K562 (cell line): ENCODE results near the gene SNX3. TPM values are rescaled to one million over a fixed set of nuclear protein-coding genes. Genes with fewer than 3 reads are reported as not detected.

Source experiments
- ATAC-seq: fragments of 200-7000 bp; cut with Tn5 transposase; 3 replicates; pipeline ENCODE4 v1.9.1; 2020; ENCODE audit warnings: moderate library complexity
- BruUV-seq: library from RNA; stranded (reverse); fragments of 400-500 nt; replicated peaks from 2 replicates; lab custom pipeline; 2021; lab: Mats Ljungman, UMichigan
- CTCF ChIA-PET: fragments of 300-600 bp; formaldehyde crosslinking; extraction: SDS; loops from one replicate; lab custom pipeline; 2021; ENCODE audit warnings: low intra/inter-chr PET ratio; lab: Yijun Ruan, JAX
- POLR2A ChIA-PET: fragments of 300-600, 350-650 bp; sonication (Branson Sonifier 250); formaldehyde crosslinking; extraction: SDS; loops from one replicate; lab custom pipeline; 2021; ENCODE audit warnings: antibody characterized with exemption, inconsistent platforms; lab: Yijun Ruan, JAX
- DNase-seq, 4 experiments: peaks; one replicate each; pipeline versions ENCODE4 v3.0.0 to v3.0.0-alpha.2; 2011 to 2018; ENCODE audit warnings: low spot score in 3 of 4, mixed read lengths in 3 of 4; ENCODE audit errors: extremely low read depth in 1 of 4
- FAIRE-seq: peaks from 2 replicates; lab custom pipeline; 2011; peaks lifted over from hg19 to GRCh38; lab: Jason Lieb, UNC
- H2AFZ ChIP-seq: 2 replicates; pipeline ENCODE4 v1.6.0; 2011; ENCODE audit warnings: low read depth, low read length, control low read depth, inconsistent platforms
- H3K27ac ChIP-seq: fragments of 200-600 bp; 3 replicates; pipeline ENCODE4 v1.8.0; 2011; ENCODE audit warnings: low read depth, mild to moderate bottlenecking, control low read depth, inconsistent platforms, low read length, moderate library complexity, mixed read lengths; ENCODE audit errors: extremely low read depth
- H3K27me3 ChIP-seq, 2 experiments: fragments of 300-600 bp in 1 of 2; 2 replicates in 1 of 2; 3 replicates in 1 of 2; pipeline versions ENCODE4 v1.6.0 to v1.8.0; 2011; ENCODE audit warnings: inconsistent platforms in 2 of 2, low read length in 2 of 2, mild to moderate bottlenecking in 1 of 2, mixed read lengths in 1 of 2, moderate library complexity in 1 of 2; ENCODE audit not compliant: control insufficient read depth in 2 of 2, insufficient read depth in 2 of 2
- H3K36me3 ChIP-seq: fragments of 300-600 bp; 3 replicates; pipeline ENCODE4 v1.8.0; 2011; ENCODE audit warnings: mild to moderate bottlenecking, low read length, inconsistent platforms; ENCODE audit not compliant: control insufficient read depth, insufficient read depth
- H3K4me1 ChIP-seq, 2 experiments: fragments of 200-600 bp in 1 of 2; replicated peaks in 1 of 2; 2 replicates in 1 of 2; 3 replicates in 1 of 2; pipeline versions ENCODE4 v1.5.1 to v1.8.0; 2011; ENCODE audit warnings: inconsistent platforms in 2 of 2, low read length in 2 of 2, mild to moderate bottlenecking in 1 of 2, mixed read lengths in 1 of 2, moderate library complexity in 1 of 2; ENCODE audit not compliant: control insufficient read depth in 2 of 2, insufficient read depth in 2 of 2
- H3K4me2 ChIP-seq: 2 replicates; pipeline ENCODE4 v1.6.1; 2011; ENCODE audit warnings: low read length, control low read depth, inconsistent platforms, mixed read lengths; ENCODE audit not compliant: insufficient read depth
- H3K4me3 ChIP-seq: fragments of 200-600 bp; sonication (generic), shearing (Covaris generic); 2 replicates; pipeline ENCODE4 v1.5.1; 2016; ENCODE audit warnings: control low read depth, inconsistent platforms
- H3K79me2 ChIP-seq: fragments of 200-600 bp; 3 replicates; pipeline ENCODE4 v1.8.0; 2011; ENCODE audit warnings: low read length, inconsistent platforms; ENCODE audit not compliant: control insufficient read depth, insufficient read depth
- H3K9ac ChIP-seq, 2 experiments: 2 replicates each; pipeline versions ENCODE4 v1.6.0 to v1.6.1; 2011; ENCODE audit warnings: low read depth in 2 of 2, low read length in 2 of 2, control low read depth in 1 of 2, inconsistent platforms in 1 of 2, mild to moderate bottlenecking in 1 of 2, mixed read lengths in 1 of 2; ENCODE audit not compliant: insufficient read depth in 1 of 2
- H3K9me1 ChIP-seq: one replicate; pipeline ENCODE4 v1.6.0; 2011; ENCODE audit warnings: inconsistent platforms, mild to moderate bottlenecking, low read length, moderate library complexity; ENCODE audit not compliant: control insufficient read depth, insufficient read depth
- H3K9me3 ChIP-seq: replicated peaks from 2 replicates; pipeline ENCODE4 v1.5.1; 2011; ENCODE audit warnings: low read depth, low read length, inconsistent platforms; ENCODE audit not compliant: control insufficient read depth, insufficient read depth
- H4K20me1 ChIP-seq: replicated peaks from 2 replicates; pipeline ENCODE4 v1.6.1; 2011; ENCODE audit warnings: low read length, inconsistent platforms, mixed read lengths; ENCODE audit not compliant: control insufficient read depth, insufficient read depth
- ATF1 ChIP-seq, 2 experiments: fragments of 450-650 bp in 1 of 2; IDR thresholded peaks; 2 replicates each; pipeline ENCODE4 v1.6.1; 2016; ENCODE audit warnings: missing compliant biosample characterization in 1 of 2, missing genetic modification characterization in 1 of 2
- DACH1 ChIP-seq: fragments of 450-650 bp; IDR thresholded peaks from 2 replicates; pipeline ENCODE4 v1.6.1; 2018; ENCODE audit not compliant: partially characterized antibody
- NFE2 ChIP-seq: IDR thresholded peaks from 2 replicates; pipeline ENCODE4 v1.6.1; 2014; ENCODE audit warnings: antibody characterized with exemption, low read depth
- POLR2G ChIP-seq: fragments of 200-400 bp; formaldehyde crosslinking; IDR thresholded peaks from 2 replicates; pipeline ENCODE4 v1.6.1; 2017; ENCODE audit warnings: low read depth, mild to moderate bottlenecking, antibody characterized with exemption, low read length, moderate library complexity
- RHOXF2B ChIP-seq: fragments of 250-450 bp; sonication (Bioruptor Pico); conservative IDR thresholded peaks from 2 replicates; pipeline ENCODE4 v1.5.1; 2021
- SETDB1 ChIP-seq: IDR thresholded peaks from one replicate; pipeline ENCODE4 v1.6.1; 2012; ENCODE audit warnings: low read length, control low read depth, inconsistent platforms
- SMARCE1 ChIP-seq: fragments of 450-650 bp; IDR thresholded peaks from 2 replicates; pipeline ENCODE4 v1.7.1; 2016; ENCODE audit warnings: mild to moderate bottlenecking
- TCF7 ChIP-seq: sonication (generic); IDR thresholded peaks from 2 replicates; pipeline ENCODE4 v1.6.1; 2016; ENCODE audit warnings: antibody characterized with exemption, borderline replicate concordance
- ZBTB12 ChIP-seq: fragments of 250-450 bp; sonication (Bioruptor Pico); IDR thresholded peaks from 2 replicates; pipeline ENCODE4 v1.4.0; 2020
- WGBS: fragments of 100-300 bp; shearing (Covaris generic); methylation state at CpG from one replicate; pipeline ENCODE4 v1.1.6; 2016; ENCODE audit warnings: low coverage, mixed read lengths; ENCODE audit not compliant: insufficient coverage; ENCODE audit errors: missing lambda C conversion rate; 5-methylcytosine and 5-hydroxymethylcytosine counted together
- in situ Hi-C: fragments of 300-500 bp; cut with MboI; formaldehyde crosslinking; loops from 4 replicates; pipeline ENCODE4 v1.15.0; 2018; ENCODE audit warnings: inconsistent platforms, mixed read lengths
- intact Hi-C: fragments of 100-400 bp; cut with micrococcal nuclease; formaldehyde crosslinking; loops from 2 replicates; pipeline ENCODE4 v1.14.2; 2022
- polyA plus RNA-seq, 8 experiments: library from polyadenylated mRNA; depleted of rRNA in 4 of 8; stranded (reverse) in 5 of 8; unstranded in 3 of 8; fragments of >200 nt; fragmentation: Nextera tagmentation in 2 of 8; fragmentation: Illumina TruSeq in 1 of 8; extraction: Ambion mirVana in 2 of 8; extraction: Trizol in 1 of 8; gene quantifications; 2 replicates each; pipeline versions ENCODE4 v1.2.1 to v1.2.3, GENCODE V29; 2011 to 2014; ENCODE audit warnings: inconsistent platforms in 1 of 8, missing spikeins in 1 of 8
- total RNA-seq, 7 experiments: library from RNA; depleted of rRNA in 6 of 7; stranded (reverse); fragments of >200 nt in 6 of 7; fragmentation: Illumina TruSeq in 2 of 7; extraction: Trizol in 2 of 7; gene quantifications; 2 replicates each; pipeline versions ENCODE4 v1.2.1 to v1.2.3, GENCODE V29; 2011 to 2021; ENCODE audit warnings: low replicate concordance in 1 of 7
- TF ChIP-seq, protein P1 (sequence below): IDR thresholded peaks from 2 replicates; pipeline ENCODE4 v1.6.1; 2011; ENCODE audit not compliant: insufficient read length; ENCODE audit errors: extremely low read depth

SNX3 gene
- total and polyA plus RNA-seq, 9 of the 15 experiments (the other 6 are each of a cell fraction or from before 2014, with no cell fraction given), result 48.9 to 410 (median 159) TPM

- H3K79me2 ChIP-seq, result no peaks in the 10 kb centered on the region
- no peak for DNase-seq
- 28% methylated on average over 17 of the region's 21 CpGs for WGBS
- H3K9me3 ChIP-seq, result no peaks in the 10 kb centered on the region
- CTCF ChIA-PET, result no interaction called here
- POLR2A ChIA-PET, result interaction anchor here (0.8 kb wide), 1 partner anchor 23 kb away, joined by 3 read pairs; no protein-coding TSS in a partner anchor
- no peaks in the 10 kb centered on the region for H4K20me1 ChIP-seq
- H3K4me2 ChIP-seq, result no peak overlapping the region
- no peak for FAIRE-seq
- no peaks in the 10 kb centered on the region for H3K36me3 ChIP-seq
- H3K4me3 ChIP-seq, result no peak overlapping the region
- no peak overlapping the region for H3K27ac ChIP-seq
- in situ Hi-C loops, result no loop called here
- ATAC-seq, result no peak
- intact Hi-C loops, result no loop called here
- no peak overlapping the region for H2AFZ ChIP-seq
- H3K9ac ChIP-seq, result no peak overlapping the region
- BruUV-seq, result no TSS peak
- TF ChIP-seq SMARCE1, result no peak
- TF ChIP-seq NFE2, result no peak
- TF ChIP-seq ZBTB12, result no peak
- no peak for TF ChIP-seq RHOXF2B (CRISPR knock-in tag)
- no peak for TF ChIP-seq DACH1
- TF ChIP-seq ATF1 (CRISPR knock-in tag; IDR thresholded peaks at IDR 0.05), result no peak
- no peak for TF ChIP-seq ATF1 (tag; IDR thresholded peaks at IDR 0.05)
- no peak for TF ChIP-seq TCF7
- no peak for TF ChIP-seq SETDB1
- TF ChIP-seq, protein P1, sequence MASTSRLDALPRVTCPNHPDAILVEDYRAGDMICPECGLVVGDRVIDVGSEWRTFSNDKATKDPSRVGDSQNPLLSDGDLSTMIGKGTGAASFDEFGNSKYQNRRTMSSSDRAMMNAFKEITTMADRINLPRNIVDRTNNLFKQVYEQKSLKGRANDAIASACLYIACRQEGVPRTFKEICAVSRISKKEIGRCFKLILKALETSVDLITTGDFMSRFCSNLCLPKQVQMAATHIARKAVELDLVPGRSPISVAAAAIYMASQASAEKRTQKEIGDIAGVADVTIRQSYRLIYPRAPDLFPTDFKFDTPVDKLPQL, result no peak
- no peak for TF ChIP-seq POLR2G
- no peaks in the 10 kb centered on the region for H3K9me1 ChIP-seq
- peaks cover 0 to 47% of the 10 kb centered on the region in 2 experiments; a peak in 3 of 5 replicates for H3K4me1 ChIP-seq
- peaks cover 46 to 86% of the 10 kb centered on the region in 2 experiments for H3K27me3 ChIP-seq
Measured at GRCh38 chr6:108171291-108171917, 89.4 kb downstream of the SNX3 start.
